Uterus (tissue), 4 donors: Measurements from ENCODE around the gene ERG. TPM values are rescaled to one million over a fixed set of nuclear protein-coding genes. Genes with fewer than 3 reads are reported as not detected.

Experiments used
- DNase-seq, 2 donors: peaks; one replicate each; pipeline ENCODE4 v3.0.0-alpha.2; 2019 to 2020
- H3K27ac ChIP-seq, 2 donors: fragments of 200-600 bp; sonication (generic); 1 replicate in 1 of 2; 2 replicates in 1 of 2; pipeline ENCODE4 v1.5.1; 2016 to 2018
- H3K27me3 ChIP-seq, 2 donors: fragments of 200-600 bp; sonication (generic); one replicate each; pipeline ENCODE4 v1.5.1; 2018 to 2019; ENCODE audit warnings: control low read depth in 1 of 2
- H3K36me3 ChIP-seq, 2 donors: fragments of 200-600 bp; sonication (generic); one replicate each; pipeline ENCODE4 v1.5.1; 2019; ENCODE audit warnings: control low read depth in 1 of 2
- H3K4me1 ChIP-seq, 2 donors: fragments of 200-600 bp; sonication (generic); one replicate each; pipeline ENCODE4 v1.5.1; 2018 to 2019; ENCODE audit warnings: control low read depth in 1 of 2
- H3K4me3 ChIP-seq, 2 donors: fragments of 200-600 bp; sonication (generic); 1 replicate in 1 of 2; 2 replicates in 1 of 2; pipeline ENCODE4 v1.5.1; 2018 to 2019; ENCODE audit warnings: mild to moderate bottlenecking in 1 of 2
- H3K9me3 ChIP-seq, 2 donors: fragments of 200-600 bp; sonication (generic); one replicate each; pipeline ENCODE4 v1.5.1; 2019; ENCODE audit warnings: control low read depth in 1 of 2
- POLR2A ChIP-seq, 2 donors: fragments of 450-650 bp; IDR thresholded peaks; one replicate each; pipeline ENCODE4 v1.6.1; 2016; ENCODE audit warnings: antibody characterized with exemption in 2 of 2, mild to moderate bottlenecking in 1 of 2, moderate library complexity in 1 of 2
- intact Hi-C: fragments of 100-400 bp; cut with DNase I; formaldehyde crosslinking; loops from one replicate; pipeline ENCODE4 v1.15.1; 2023; ENCODE audit warnings: low total_unique reads
- total RNA-seq, 4 donors: library from RNA; depleted of rRNA in 3 of 4; stranded (reverse); fragments of >200 nt in 3 of 4; gene quantifications; one replicate each; pipeline versions ENCODE4 v1.1.0 to v1.2.4, GENCODE V29; 2014 to 2023
- TF ChIP-seq, protein P1 (sequence below), 4 experiments: fragments of 200-600 bp in 2 of 4; fragments of 450-650 bp in 2 of 4; sonication (generic) in 2 of 4; IDR thresholded peaks; one replicate each; pipeline ENCODE4 v1.5.1; 2016 to 2019; ENCODE audit warnings: antibody characterized with exemption in 4 of 4, mild to moderate bottlenecking in 2 of 4, moderate library complexity in 1 of 4
- donor health status: DM: yes; HTN: yes; CAD: no.

Gene ERG
- total RNA-seq, 4 donors from 2014 or later: 10.4 to 78.6 (median 31.1) TPM

DNA sequence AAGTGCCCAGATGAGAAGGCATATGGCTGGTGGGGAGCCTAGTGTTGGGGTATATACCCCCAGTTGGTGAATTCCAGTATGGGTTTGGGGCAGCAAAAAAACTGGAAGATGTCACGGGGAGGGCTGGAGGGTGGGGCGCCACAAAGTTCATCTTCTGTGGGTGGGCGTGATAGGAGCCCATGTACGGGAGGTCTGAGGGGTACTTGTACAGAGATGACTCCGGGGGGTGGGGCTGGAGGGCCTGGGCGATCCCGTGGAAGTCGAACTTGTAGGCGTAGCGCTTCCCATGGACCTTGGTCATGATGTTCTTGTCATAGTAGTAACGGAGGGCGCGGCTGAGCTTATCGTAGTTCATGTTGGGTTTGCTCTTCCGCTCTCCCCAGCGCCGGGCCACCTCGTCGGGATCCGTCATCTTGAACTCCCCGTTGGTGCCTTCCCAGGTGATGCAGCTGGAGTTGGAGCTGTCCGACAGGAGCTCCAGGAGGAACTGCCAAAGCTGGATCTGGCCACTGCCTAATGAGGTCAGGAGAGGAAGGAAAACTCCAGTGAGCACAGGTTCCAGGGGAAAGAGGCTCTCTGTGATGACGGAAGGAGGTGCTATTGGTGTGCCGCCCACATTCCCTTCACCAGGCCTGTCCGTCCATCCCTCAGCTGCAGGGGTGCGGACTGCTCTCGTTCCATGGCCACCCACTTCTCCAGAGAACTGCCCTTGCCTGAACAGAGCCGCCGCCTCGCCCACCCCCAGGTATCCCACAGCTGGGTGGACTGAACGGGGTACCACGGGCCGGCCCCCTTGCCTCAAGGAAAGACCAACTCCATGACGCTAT lies 114.7 kb downstream of the ERG start:
- H3K36me3 ChIP-seq: no peaks in the 10 kb centered on the region
- peak overlapping the region in 1 of 2 donors; percentile 62 for H3K27ac ChIP-seq
- intact Hi-C loops: no loop called here
- H3K4me3 ChIP-seq: no peak overlapping the region
- DNase-seq: no peak
- TF ChIP-seq, protein P1, sequence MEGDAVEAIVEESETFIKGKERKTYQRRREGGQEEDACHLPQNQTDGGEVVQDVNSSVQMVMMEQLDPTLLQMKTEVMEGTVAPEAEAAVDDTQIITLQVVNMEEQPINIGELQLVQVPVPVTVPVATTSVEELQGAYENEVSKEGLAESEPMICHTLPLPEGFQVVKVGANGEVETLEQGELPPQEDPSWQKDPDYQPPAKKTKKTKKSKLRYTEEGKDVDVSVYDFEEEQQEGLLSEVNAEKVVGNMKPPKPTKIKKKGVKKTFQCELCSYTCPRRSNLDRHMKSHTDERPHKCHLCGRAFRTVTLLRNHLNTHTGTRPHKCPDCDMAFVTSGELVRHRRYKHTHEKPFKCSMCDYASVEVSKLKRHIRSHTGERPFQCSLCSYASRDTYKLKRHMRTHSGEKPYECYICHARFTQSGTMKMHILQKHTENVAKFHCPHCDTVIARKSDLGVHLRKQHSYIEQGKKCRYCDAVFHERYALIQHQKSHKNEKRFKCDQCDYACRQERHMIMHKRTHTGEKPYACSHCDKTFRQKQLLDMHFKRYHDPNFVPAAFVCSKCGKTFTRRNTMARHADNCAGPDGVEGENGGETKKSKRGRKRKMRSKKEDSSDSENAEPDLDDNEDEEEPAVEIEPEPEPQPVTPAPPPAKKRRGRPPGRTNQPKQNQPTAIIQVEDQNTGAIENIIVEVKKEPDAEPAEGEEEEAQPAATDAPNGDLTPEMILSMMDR (IDR thresholded peaks at IDR 0.05): no peak
- no peak for TF ChIP-seq POLR2A (IDR thresholded peaks at IDR 0.05)
- no peaks in the 10 kb centered on the region for H3K4me1 ChIP-seq
- no peaks in the 10 kb centered on the region for H3K9me3 ChIP-seq
- H3K27me3 ChIP-seq: no peaks in the 10 kb centered on the region

DNA sequence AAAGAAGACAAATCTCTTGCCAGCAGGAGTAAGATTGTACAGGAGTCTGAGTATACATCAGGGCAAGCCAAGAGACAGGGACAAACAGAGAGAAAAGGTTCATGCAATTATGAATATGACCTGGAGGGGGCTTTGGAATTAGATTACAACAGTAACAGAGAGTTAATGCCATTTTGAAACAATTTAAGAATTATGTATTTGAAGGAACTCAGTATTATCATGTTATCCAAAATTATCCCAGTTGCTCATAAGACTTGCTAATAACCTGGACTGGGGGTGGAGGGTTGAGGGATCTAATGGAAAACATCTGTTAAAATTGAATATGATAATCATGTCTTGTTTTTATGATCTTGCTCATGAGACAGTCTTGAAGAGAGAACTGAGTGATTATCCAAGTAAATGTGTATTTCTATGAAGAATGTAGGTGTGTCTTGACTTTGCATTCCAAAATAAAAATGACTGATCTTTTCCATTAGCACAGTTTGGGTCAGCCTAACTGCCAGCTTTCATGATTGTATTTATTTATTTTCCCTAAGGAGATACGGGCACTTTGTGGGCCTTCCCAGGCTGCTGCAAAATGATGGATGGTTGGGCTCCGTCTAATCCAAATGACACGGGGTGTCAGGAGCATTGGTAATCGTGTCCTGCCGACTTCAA lies 117.7 kb downstream of the ERG start:
- no peak overlapping the region for H3K4me3 ChIP-seq
- no peak overlapping the region for H3K27ac ChIP-seq
- H3K27me3 ChIP-seq: no peaks in the 10 kb centered on the region
- H3K9me3 ChIP-seq: no peaks in the 10 kb centered on the region
- no peak for DNase-seq
- TF ChIP-seq POLR2A (IDR thresholded peaks at IDR 0.05): no peak
- TF ChIP-seq, protein P1 (IDR thresholded peaks at IDR 0.05): no peak
- no peaks in the 10 kb centered on the region for H3K4me1 ChIP-seq
- intact Hi-C loops: no loop called here
- H3K36me3 ChIP-seq: no peaks in the 10 kb centered on the region

GRCh38 chr21:38379147-38379546 lies 119.1 kb downstream of the ERG start:
- TF ChIP-seq, protein P1 (IDR thresholded peaks at IDR 0.05): no peak
- no peak for TF ChIP-seq POLR2A (IDR thresholded peaks at IDR 0.05)
- intact Hi-C loops: no loop called here
- H3K27ac ChIP-seq: no peak overlapping the region
- DNase-seq: no peak
- H3K9me3 ChIP-seq: no peaks in the 10 kb centered on the region
- no peak overlapping the region for H3K4me3 ChIP-seq
- no peaks in the 10 kb centered on the region for H3K4me1 ChIP-seq
- H3K36me3 ChIP-seq: no peaks in the 10 kb centered on the region
- H3K27me3 ChIP-seq: no peaks in the 10 kb centered on the region

DNA sequence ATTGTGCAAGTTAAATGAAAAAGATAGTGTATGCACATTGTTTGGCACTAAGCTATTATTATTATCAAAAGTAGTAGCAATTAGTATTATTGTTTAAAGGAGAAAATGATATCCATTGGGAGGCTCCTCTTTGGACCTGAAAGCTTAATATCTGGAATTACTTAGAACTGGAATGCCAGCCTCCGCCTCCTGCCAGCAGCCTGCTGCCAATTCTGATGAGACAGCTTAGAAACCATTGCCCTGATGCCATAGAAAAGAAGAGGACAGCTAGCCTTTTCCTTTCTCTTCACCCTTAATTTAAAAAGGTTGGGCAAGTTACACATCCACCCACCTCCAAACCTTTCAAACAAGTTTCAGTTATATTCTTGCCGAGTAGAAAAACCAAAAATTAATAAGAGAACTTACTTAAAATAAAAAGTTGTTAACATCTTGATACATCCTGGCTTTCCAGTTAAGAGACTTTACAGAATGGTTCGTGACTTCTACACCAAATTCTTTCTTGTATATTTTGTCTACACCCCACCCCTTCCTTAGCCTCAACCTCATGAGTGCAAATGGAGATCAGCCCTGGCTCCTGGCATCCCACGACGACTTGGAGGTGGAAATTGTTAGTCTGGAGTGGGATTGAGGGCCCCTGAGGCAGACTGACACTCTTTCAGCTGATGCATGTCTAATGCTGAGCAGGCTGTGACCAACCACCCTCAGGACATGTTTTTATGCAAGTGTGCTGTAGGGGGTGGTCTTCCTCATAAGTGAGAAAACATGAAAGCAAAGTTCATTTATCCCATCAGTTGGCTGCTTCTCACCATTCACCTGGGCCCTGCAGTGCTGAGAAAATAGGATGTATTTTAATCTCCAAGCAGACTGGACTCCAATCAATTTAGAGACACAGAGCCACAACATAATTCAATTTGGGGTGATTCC lies 120.8 kb downstream of the ERG start:
- Histone ChIP-seq H3K4me1 (no peaks in the 10 kb centered on the region), H3K36me3 (no peaks in the 10 kb centered on the region), H3K9me3 (no peaks in the 10 kb centered on the region), H3K27me3 (no peaks in the 10 kb centered on the region), H3K4me3 (no peak overlapping the region), H3K27ac (no peak overlapping the region)
- intact Hi-C loops: no loop called here
- TF ChIP-seq, protein P1 (IDR thresholded peaks at IDR 0.05): no peak
- TF ChIP-seq POLR2A (IDR thresholded peaks at IDR 0.05): no peak
- no peak for DNase-seq
